Pancreas (tissue), 10 donors: ENCODE measurements around the gene CCDC159. TPM values are rescaled to one million over a fixed set of nuclear protein-coding genes. Genes with fewer than 3 reads are reported as not detected.

Source experiments
- ATAC-seq, 4 donors: fragments of 200-7000 bp; cut with Tn5 transposase; one replicate each; pipeline versions ENCODE4 v1.8.0 to v1.9.1; 2020; ENCODE audit warnings: mild to moderate bottlenecking in 4 of 4, moderate library complexity in 4 of 4
- DNase-seq, 6 donors: peaks; one replicate each; pipeline ENCODE4 v3.0.0-alpha.2; 2020
- FAIRE-seq: peaks from 2 replicates; lab custom pipeline; 2012; peaks lifted over from hg19 to GRCh38; lab: Jason Lieb, UNC
- H3K27ac ChIP-seq, 4 donors: fragments of 200-600 bp; sonication (generic); 1 replicate in 3 of 4; 2 replicates in 1 of 4; pipeline versions ENCODE4 v1.5.0 to v1.8.0; 2020
- H3K27me3 ChIP-seq, 4 donors: fragments of 200-600 bp; one replicate each; pipeline ENCODE4 v1.8.0; 2021
- H3K36me3 ChIP-seq, 3 donors: fragments of 200-600 bp; sonication (generic) in 1 of 3; one replicate each; pipeline versions ENCODE4 v1.5.0 to v1.8.0; 2020 to 2021
- H3K4me1 ChIP-seq, 3 donors: fragments of 200-600 bp; one replicate each; pipeline ENCODE4 v1.8.0; 2021
- H3K4me3 ChIP-seq, 4 donors: fragments of 200-600 bp; sonication (generic) in 2 of 4; one replicate each; pipeline versions ENCODE4 v1.5.0 to v1.8.0; 2020 to 2021
- H3K9me3 ChIP-seq, 4 donors: fragments of 200-600 bp; one replicate each; pipeline ENCODE4 v1.8.0; 2021
- WGBS, 2 donors: extraction: QIAGEN DNeasy Blood & Tissue Kit; methylation state at CpG; one replicate each; pipeline ENCODE4 v1.1.7; 2013; 5-methylcytosine and 5-hydroxymethylcytosine counted together
- intact Hi-C, 3 donors: fragments of 100-400 bp; cut with DNase I; formaldehyde crosslinking; loops; one replicate each; pipeline versions ENCODE4 v1.11.1 to v1.14.2; 2022
- polyA plus RNA-seq, 2 donors: library from polyadenylated mRNA; stranded (reverse); fragments of 200-250 nt; gene quantifications; one replicate each; pipeline ENCODE4 v1.2.3, GENCODE V29; 2013
- total RNA-seq, 6 donors: library from RNA; stranded (reverse); fragmentation: NEBNext Ultra II Directional in 4 of 6; extraction: Animal tissue kit (Norgen Biotek cat#: 25700) in 4 of 6; gene quantifications; one replicate each; pipeline versions ENCODE4 v1.2.1 to v1.2.4, GENCODE V29; 2021 to 2023
- TF ChIP-seq, protein P1 (sequence below), 4 donors: fragments of 200-600 bp; sonication (generic) in 3 of 4; IDR thresholded peaks; one replicate each; pipeline versions ENCODE4 v1.5.0 to v1.8.0; 2021; ENCODE audit warnings: antibody characterized with exemption in 4 of 4
- donor health status: healthy with polysubstance abuse.
- donor health status: DM: no; HTN: no; CAD: no; lungs with moderate emphysema.
- donor health status: DM: no; HTN: no; CAD: no.
- donor health status: control.
- donor health status: control.
- donor health status: Bipolar disorder and iron deficiency.
- donor health status: DM: yes; HTN: yes; CAD: no.
- donor health status: DM: no; HTN: no; CAD: no.
- donor health status: DM: no; HTN: no; CAD: no.
- donor health status: DM: yes; HTN: yes; CAD: no.

Gene CCDC159
- total and polyA plus RNA-seq, 8 donors: 11.6 to 106 (median 15.6) TPM

DNA sequence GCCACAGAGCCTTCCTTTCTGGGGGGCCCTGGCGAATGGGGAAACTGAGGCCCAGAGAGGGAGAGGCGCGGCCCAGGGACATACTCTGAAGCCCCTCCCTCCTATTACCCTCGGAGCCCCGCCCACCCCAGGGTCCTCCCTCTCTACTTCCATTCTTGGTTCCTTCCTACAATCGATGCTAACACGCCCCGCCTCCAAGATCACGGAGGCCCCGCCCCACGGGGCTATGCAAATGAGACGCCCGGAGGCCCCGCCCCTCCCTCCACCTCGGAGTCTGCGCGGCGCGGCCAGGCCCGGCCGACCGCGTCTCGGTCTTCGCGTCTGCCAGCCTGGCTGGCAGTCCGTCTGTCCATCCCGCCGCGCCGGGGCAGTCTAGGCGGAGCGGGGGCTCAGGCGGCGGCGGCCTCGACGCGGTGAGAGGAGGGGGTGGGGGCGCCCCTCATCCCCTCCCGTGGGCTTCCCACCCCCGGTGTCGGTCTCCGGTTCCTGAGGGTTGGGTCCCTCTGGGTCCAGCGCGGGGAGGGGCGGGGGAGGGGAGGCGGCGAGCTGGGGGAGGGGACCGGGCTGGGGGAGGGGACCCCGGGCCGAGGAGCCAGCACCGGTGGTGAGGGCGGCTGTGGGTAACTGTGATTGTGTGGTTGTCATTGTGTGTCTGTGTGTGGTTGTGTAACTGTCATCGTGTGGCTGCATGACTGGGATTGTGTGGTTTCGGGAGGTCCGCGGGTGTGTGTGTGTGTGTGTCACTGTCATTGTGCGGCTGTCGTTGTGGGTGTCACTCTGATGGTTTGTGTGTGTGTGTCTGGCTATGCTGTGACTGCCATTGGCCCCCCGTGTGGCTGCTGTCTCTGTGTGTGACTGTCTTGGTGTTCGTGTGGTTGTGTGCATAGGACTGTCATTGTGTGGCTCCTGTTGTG, 9.1 kb downstream of the CCDC159 start, which contains the start of gene PLPPR2:
Gene PLPPR2, plus strand, starts transcription at position 273 of the 914 bp plus-strand sequence. CDS start 2,242 bp downstream, outside the sequence.
- H3K27me3 ChIP-seq: no peaks in the 10 kb centered on the region
- peak within 1 kb of the TSS; percentile 15 to 64 (median 38) for H3K4me3 ChIP-seq
- H3K9me3 ChIP-seq: no peaks in the 10 kb centered on the region
- FAIRE-seq (no peak), DNase-seq (peak; percentile 88 to 98 (median 95)), ATAC-seq (peak; percentile 97 to 98 (median 98))
- 3 to 4% methylated on average over 46 to 60 of the region's 62 CpGs for WGBS, 2 donors
- no peak within 1 kb of the TSS for H3K27ac ChIP-seq
- intact Hi-C loops: no loop called here
- peaks cover 0 to 4% (median 0%) of the 10 kb centered on the region in 3 donors for H3K4me1 ChIP-seq
- TF ChIP-seq, protein P1, sequence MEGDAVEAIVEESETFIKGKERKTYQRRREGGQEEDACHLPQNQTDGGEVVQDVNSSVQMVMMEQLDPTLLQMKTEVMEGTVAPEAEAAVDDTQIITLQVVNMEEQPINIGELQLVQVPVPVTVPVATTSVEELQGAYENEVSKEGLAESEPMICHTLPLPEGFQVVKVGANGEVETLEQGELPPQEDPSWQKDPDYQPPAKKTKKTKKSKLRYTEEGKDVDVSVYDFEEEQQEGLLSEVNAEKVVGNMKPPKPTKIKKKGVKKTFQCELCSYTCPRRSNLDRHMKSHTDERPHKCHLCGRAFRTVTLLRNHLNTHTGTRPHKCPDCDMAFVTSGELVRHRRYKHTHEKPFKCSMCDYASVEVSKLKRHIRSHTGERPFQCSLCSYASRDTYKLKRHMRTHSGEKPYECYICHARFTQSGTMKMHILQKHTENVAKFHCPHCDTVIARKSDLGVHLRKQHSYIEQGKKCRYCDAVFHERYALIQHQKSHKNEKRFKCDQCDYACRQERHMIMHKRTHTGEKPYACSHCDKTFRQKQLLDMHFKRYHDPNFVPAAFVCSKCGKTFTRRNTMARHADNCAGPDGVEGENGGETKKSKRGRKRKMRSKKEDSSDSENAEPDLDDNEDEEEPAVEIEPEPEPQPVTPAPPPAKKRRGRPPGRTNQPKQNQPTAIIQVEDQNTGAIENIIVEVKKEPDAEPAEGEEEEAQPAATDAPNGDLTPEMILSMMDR (IDR thresholded peaks at IDR 0.05): no peak
- no peaks in the 10 kb centered on the region for H3K36me3 ChIP-seq

DNA sequence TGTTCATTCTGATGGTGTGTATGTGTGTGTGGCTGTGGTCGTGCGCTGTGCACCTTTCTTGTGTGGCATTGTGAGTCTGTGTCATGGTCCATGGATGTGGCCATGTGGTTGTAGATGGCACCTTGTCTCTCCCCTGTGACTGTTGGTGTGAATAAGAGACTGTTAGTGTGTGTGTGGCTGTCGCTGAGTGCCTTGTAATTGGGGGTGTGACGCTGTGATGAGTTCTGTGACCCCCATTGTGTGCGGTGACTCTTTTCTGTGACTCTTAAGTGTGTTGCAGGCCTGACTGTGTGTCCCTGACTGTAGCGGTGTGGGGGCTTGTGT, 9.7 kb downstream of the CCDC159 start:
- no peak for FAIRE-seq
- no peaks in the 10 kb centered on the region for H3K27me3 ChIP-seq
- H3K27ac ChIP-seq: no peak overlapping the region
- H3K4me3 ChIP-seq: peak overlapping the region in 3 of 4 donors; percentile 15 to 64 (median 42)
- WGBS, 2 donors: 85 to 86% methylated on average over 6 of the region's 6 CpGs
- H3K36me3 ChIP-seq: no peaks in the 10 kb centered on the region
- DNase-seq: no peak
- TF ChIP-seq, protein P1 (IDR thresholded peaks at IDR 0.05): no peak
- H3K4me1 ChIP-seq: peaks cover 0 to 4% (median 0%) of the 10 kb centered on the region in 3 donors
- H3K9me3 ChIP-seq: no peaks in the 10 kb centered on the region
- peak in 1 of 4 donors; percentile 3 for ATAC-seq
- intact Hi-C loops: no loop called here

DNA sequence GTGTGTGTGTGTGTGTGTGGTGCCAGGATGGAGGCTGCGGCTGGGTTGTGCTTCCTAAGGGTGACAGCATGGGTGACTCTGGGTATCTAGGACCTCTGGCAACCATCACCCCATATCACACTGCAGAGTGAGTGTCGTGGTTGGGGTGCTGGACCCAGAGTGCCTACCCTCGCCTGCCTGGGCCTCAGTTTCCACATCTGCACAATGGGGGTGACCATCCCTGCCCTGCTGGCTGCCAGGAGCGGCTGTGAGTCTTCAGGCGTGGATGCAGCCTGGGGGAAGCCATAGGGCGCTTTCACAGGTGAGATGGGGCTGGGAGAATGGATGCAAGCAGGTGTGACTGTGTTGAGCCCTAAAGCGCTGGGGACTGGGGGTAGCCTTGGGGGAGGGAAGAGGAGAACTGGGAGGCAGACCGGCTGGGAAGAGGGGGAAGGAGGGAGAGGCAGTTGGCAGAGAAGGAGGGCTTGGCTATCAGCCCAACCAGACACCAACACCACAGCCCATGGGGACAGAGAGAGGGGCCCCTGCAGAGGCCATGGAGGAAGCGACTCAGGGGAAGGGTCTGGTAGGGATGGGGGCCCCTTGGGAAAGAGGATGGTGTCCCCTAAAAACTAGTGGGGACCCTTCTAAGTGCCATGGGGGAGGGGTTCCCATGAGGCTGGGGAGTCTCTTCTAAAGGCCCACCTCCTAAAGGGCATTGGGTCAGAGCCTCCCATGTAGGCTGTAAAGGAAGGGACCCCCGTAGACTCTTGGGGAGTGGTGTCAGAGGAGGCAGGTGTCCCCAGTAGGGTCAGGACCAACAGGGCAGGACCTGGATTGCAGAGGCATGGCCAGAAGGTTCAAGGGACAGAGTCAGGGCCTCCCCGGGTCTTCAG, 10.6 kb downstream of the CCDC159 start:
- Histone ChIP-seq H3K27ac (no peak overlapping the region), H3K36me3 (no peaks in the 10 kb centered on the region), H3K4me1 (peaks cover 0 to 4% (median 0%) of the 10 kb centered on the region in 3 donors), H3K4me3 (no peak overlapping the region), H3K9me3 (no peaks in the 10 kb centered on the region), H3K27me3 (no peaks in the 10 kb centered on the region)
- ATAC-seq (no peak), DNase-seq (no peak), FAIRE-seq (no peak)
- TF ChIP-seq, protein P1 (IDR thresholded peaks at IDR 0.05): no peak
- 86% methylated on average over 11 of the region's 11 CpGs for WGBS, 2 donors
- intact Hi-C loops: no loop called here

DNA sequence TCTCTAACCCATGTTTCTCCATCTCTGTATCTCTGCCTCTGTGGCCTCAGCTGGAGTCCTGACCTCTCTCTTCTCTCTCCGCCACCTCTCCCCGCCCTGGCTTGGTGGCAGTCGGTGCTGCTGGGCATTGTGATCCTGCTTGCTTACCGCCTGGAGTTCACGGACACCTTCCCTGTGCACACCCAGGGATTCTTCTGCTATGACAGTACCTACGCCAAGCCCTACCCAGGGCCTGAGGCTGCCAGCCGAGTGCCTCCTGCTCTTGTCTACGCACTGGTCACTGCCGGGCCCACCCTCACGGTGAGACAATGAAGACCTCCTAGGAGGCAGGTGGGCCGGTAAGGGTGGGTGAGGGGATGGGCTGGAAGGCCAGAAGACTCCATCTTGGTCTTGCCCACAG, 13.1 kb downstream of the CCDC159 start:
- ATAC-seq: no peak
- WGBS, 2 donors: 86 to 89% methylated on average over 11 of the region's 11 CpGs

More for the DNA sequence above, 13.1 kb downstream of the CCDC159 start:
- Histone ChIP-seq H3K27ac (no peak overlapping the region), H3K27me3 (no peaks in the 10 kb centered on the region), H3K4me3 (no peak overlapping the region), H3K4me1 (peaks cover 0 to 4% (median 0%) of the 10 kb centered on the region in 3 donors), H3K9me3 (no peaks in the 10 kb centered on the region), H3K36me3 (no peaks in the 10 kb centered on the region)
- TF ChIP-seq, protein P1 (IDR thresholded peaks at IDR 0.05): no peak
- intact Hi-C loops: no loop called here
- FAIRE-seq (no peak), DNase-seq (no peak)
